Right kidney (tissue), 1 donor: ENCODE measurements around the gene CADPS.

ENCODE experiments used
- DNase-seq: peaks from one replicate; pipeline ENCODE4 v3.0.0-alpha.2; 2016

The CADPS gene

DNA sequence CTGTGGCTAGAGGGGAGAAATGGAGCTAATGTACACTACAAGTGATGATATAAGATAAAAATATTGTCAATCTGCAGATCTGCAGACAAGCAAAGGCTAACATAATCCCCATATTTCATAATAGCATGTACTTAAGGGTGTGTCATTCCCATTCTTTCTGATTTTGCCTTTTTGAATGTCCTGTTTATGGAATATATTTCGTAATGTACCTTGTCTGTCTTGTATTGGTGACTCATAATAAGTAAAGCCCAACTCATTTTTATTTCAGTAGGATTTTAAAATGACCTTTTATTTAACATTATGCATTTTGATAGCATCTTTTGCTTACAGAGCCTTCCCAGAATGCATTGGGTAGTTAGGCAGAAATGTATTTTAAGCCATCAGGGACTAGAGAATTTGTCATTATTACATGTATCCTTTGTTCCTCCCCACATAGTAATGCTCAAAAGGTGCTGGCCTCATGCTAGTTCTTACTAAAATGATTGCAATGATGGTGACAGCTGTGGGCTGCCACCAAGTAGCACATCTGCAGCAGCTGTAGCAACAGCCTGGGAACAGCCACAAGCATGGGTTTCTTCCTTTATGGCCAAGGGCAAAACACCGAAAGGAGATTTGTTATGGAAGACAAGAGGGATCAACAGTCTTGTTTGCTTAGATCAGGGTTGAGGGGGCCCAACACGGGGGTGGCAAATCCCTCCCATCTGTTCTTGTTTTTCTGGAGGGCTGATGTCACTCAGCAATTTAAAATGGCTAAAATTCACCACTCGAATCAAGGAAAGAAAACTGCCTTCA is 188.5 kb downstream of the CADPS start:
- no peak for DNase-seq

DNA sequence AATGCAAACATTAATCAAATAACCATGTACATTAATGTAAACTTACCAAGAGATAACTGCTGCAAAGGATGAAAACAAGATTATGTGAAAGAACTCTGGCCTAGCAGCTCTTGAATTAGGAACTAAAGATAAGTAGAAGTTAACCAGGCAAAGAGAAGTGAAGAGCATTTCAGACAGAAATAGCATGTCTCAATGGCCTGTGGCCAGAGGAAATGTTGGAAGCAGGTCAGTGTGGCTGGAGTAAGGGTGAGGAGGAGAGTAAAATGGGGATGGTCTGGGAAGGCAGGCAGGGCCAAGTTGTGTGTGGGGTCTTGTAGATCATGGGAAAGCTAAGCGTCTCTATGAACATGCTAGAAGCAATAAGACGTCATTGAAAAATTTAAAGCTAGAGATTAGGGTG is 192.4 kb downstream of the CADPS start:
- no peak for DNase-seq

DNA sequence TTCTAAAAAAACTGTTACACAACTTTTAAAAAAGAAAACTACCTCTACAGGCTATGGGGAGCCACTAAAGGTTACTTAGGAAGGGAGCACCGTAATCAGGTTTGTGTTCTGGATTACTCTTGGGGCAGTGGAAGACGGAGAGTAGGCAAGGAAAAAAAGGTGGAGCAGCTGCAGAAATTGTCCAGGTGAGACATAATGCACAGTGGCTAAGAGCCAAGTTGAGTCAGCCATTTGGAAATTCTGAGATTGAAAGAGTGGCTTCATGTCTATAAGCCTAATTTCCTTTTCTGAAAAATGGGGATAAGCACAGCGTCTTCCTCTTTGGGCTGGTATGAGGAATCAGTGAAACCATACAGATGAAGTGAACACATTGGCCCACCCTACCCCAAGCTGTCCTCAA is 195.2 kb downstream of the CADPS start:
- no peak for DNase-seq

DNA sequence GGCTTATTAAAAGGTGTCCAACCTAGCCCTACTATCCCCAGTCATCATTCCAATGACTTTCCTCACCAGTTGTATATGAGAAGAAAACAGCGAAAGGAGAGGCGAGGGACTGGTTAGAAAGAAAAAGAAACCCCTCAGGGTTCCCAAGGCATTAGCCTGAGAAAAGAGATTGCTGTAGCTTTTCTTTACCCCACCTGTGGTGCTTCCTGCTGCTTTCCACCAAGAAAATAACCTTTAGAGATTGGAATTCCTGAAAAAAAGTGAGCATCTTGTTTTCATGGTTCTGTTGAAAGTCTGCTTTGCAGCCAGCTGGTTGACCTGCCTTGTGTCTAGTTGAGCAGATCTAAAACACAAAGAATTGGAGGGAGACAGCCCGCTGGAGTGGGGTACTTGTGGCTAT is 196.4 kb downstream of the CADPS start:
- no peak for DNase-seq

DNA sequence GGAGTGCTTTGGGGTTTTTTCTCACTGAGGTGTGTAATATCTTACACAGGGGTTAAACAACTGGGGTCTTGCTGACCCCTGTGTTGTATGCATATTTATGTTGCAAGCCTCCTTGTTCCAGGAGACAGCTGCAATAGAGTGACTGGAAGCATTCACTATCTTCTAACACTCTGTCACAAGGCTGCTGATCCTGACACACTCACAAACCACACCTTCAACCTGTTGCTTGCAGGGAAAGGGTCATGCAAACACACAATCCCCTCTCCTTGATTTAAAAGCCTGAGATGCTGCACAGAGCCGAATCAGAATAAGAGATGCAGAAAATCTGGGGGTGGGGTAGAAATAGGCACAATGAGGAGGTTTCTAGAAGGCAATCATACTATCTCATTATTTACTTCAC is 197.3 kb downstream of the CADPS start:
- no peak for DNase-seq

DNA sequence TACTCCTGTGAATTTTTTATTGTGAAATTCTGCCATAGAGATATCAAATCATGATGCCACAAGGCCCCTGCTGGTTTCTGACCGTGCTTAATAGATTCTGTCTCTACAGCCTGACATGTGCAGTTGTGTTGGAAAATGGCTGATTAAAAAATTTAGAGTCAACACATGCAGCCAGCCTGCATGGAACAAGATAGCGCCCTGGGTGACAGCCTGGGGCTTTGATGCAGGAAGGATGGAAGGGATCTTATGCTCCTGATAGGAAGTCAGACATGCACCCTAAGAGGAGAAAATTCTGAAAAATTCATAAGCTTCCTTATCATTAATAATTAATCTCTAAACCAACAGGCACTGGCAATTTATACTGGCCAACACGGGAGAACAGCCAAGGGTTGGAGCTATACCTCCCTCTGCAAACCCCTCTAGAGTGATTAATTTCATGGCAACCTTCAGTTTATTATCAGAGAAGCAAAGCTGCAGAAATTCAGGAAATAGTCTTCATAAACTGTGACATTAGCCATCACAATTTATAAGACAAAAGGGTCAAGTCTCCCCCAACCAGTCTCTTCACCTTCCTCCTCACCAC is 198.4 kb downstream of the CADPS start:
- DNase-seq = no peak

DNA sequence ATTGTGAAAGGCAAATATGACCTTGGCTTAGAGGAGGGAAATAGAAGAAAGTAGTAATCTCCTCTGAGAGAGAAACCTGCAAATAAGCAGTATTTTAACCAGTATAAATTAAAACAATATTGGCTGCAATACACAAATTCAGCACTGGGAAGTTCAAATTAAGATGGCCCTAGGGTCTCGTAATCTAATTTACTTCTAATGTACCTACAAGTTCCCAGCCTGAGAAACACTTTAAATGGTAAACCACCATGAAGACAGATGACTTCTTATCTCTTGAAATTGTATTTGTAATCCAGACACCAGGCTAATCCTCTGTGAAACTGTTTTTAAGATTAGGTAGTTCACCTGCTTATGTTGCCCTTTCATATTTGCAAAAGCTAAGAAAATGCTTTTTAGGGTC is 199.7 kb downstream of the CADPS start:
- no peak for DNase-seq

DNA sequence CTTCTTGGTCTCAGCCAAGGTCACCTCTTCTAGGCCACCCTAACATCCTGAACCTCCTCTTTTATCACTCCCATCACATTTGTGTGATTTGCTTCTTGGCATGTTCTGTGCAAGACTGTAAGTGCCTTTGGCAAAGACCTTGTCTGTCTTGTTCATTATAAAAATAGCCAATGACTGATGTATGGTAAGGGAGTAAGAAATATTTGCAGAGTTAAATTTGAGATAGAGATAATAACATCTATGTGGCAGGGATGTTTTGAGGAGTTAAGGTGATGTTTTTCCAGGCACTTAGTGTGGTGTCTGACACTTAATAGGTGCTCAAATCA is 202.3 kb downstream of the CADPS start:
- DNase-seq = no peak

DNA sequence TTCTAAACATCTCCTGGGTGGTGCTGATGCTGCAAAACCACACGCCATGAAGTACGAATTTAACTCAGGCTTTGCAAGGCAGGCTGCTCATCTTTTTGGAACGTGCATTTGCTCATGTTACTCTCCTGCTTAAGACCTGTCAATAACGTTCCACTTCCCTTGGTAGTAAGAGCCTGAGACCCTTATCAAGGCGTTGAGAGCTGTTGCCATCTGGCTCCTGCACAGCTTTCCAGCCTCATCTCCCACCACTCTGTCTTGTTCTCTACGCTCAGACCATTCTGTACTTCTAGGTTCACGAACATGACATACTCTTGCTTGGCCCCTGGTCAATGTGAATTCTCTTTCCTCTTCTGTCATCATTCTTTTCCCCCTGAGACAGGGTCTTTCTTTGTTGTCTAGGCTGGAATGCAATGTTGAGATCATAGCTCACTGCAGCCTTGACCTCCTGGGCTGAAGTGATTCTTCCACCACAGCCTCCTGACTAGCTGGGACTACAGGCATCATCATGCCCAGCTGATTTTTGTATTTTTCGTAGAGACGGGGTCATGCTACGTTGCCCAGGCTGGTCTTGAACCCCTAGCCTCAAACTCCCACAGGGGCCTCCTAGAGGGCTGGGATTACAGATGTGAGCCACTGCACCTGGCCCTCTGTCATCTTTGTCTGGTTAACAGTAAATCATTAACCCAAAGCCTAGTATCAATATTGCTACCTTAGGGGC is 202.8 kb downstream of the CADPS start:
- no peak for DNase-seq

DNA sequence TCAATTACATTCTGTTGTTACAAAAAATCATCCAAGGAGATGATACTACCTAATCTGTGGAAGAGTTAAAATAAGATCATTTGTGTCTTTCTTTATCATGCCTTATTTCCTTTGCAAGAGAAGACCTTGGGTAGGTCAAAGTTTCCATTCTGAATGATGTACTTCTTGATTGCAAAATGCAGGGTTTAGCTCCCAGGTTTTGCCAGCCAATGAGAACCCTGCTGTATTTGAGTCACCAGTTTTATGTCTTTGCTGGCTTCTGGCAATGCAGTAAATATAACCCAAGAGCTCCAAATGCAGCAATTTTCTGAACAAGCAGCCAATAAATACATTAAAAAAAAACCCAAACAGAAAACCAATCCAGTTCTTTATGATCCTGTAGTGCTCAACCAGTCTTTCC is 204.9 kb downstream of the CADPS start:
- DNase-seq = no peak

DNA sequence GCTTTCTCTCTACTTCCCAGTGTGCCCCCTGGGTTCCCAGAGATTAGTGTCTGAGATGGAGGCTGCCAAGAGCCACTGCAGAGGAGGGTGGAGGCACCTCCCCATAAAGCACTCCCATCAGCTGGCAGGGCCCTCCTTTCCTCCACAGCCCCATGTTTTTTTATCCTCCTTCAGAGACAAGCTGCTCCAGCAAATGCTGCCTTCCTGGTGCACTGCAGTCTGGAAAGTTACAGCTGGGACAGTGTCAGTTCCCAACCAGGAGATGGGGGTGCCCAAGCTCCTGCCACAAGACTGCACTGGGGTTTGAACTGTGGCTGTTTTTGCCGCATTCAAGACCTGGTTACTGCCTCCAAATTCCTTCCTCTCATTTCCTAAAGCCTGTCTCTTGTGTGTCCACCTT is 206.1 kb downstream of the CADPS start:
- DNase-seq = no peak

DNA sequence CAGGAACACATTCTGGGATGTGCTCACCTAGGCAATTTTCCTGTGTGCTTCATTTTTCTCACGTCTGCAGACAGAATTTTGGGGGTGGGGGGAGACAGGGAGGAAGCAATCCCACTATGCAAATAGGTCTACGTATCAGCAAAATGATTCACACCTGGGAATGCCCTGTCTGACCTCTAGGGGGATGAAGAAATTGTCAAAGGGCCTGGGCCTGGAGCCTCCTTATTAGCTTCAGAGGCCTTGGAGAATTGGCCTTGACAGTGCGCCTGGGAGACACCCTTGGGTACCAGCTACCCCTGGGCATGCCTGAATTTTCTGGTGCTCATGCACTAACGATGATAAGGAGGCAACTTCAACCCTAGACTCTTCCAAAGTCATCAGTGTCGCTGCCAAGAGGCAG is 207.5 kb downstream of the CADPS start:
- DNase-seq = no peak

DNA sequence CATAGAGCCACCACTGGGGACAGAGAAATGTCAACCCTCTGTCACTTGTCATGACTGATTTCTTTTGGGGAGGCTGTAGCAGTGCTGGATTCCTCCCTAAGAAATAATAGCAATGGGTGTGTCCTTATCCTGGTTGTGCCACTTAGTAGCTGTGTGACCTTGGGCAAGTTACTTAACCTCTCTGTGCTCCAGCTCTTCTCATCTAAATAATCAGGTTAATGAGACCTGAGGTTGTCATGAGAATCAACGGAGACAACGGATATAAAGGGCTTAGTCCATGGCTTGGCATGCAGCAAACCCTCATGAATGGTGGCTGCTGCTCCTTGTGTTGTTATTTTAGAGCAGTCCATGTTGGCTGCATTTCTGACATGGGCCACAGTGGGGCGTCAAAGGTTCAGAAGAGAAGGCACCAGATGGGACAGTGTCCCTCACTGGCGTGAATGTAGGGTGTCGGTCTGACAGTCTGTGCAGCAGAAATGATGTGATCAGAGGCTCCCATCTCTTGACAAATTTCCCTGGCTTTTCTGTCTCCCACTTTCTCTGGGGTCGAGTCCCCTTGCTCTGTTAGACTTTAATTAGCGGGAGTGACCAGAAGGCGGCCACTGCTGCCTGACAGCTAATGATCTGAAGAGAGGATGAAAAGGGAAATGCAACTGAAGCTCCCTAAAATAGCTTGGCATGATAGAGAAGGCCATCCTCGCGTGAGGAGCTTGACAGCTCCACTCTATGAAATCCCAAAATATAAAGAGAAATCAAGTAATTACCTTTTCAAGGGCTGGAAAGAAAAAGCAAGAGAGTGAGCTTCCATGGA is 209.4 kb downstream of the CADPS start:
- DNase-seq = peak; percentile 64

DNA sequence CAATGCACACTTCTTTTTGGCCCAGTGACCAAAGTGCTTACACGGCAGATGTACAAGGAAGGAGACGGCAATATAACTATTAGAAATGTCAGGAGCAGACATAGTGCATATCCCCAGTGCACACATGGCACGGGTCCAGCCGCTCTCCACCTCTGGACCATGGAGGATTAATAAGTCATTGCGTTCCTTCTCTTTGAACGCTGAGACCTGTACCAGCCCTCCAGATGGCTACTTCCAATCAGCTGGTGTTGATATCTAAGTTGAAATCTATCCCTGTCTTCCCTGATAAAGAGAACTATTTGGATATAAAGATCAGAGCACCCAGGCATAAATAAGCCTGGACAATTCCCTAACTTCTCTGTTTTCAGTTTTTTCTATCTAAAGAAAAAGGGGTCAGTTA is 212.5 kb downstream of the CADPS start:
- DNase-seq = no peak

DNA sequence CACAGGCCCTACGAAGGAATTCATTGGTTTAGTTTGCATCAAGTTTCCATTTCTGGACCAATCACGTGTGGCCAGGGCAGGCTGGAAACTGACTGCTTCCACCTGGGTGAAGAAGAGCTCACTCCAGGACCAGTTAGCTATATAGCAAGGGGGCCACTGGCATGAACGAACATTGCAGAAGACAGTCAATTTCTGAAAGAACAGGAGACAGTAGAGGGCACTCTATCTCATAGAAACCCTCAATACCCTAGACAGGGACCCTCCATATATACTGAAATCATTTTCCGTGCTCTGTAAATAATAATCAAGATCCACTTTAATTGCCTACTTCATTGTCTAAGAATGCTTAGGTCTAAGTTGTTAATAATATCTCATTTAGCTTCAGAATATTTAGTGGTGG is 215.6 kb downstream of the CADPS start:
- no peak for DNase-seq

DNA sequence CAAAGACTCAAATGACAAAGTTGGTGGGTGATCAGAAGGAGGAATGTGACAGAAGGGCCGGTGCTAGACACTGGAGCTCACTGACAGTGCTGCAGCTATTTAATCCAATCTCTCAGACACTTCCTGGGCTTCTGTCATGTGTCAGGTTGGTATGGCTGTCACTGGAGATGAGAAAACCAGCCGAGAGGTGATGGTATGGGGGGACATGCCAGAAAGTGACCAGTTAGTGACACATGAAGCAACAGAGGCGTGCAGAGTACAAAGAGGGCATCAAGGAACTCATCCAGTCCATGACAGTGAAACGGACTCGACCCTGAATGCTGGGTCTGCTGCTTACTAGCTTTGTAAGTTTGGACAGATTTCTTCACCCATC is 219.5 kb downstream of the CADPS start:
- DNase-seq = no peak

DNA sequence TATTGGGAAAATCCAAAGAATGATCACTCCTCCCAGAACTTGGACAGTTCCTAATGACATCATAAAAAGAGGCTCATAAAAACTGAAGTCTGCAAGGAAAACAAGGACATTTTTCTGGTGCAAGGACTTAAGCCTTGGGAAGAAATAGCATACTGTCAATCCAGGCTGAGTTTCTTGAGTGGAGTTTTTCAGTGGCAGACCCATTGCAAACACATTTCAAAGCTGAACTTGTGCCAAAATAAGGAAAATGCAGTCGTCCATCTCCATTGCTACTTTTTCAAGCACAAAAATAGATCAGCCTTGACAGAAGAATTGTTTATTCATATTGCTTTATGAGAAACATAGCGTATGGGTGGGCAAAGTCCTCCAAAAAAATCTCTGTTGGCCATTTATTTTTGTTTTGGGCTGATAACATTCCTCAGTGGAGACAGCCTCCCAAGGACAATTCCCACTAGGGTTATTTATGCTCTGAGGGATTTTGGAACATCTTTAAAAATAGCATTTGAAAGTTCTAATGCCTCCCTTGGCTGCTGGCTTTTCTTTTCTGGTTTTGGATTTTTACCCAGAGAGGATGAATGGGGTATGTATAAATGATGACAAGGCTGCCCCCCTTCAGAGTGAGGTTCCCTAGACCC is 220.0 kb downstream of the CADPS start:
- no peak for DNase-seq

DNA sequence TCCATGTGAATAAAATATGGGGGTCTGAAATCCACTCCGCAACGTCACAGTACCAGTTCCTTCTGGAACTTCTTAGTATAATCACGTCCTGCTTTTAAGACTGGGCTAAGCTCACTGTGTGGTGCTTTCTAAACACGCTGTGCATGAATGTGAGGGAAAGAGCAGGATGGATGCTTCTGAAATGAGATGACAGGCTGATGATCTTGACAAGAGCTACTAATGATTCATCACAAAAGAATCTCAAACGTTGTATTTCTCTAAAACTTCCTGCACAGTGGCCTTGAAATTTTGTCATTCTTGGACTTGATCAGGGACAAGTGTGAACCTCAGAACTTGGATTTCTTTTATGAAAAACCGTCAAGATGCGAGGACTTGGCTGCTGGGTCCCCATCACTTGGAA is 221.4 kb downstream of the CADPS start:
- DNase-seq = no peak

DNA sequence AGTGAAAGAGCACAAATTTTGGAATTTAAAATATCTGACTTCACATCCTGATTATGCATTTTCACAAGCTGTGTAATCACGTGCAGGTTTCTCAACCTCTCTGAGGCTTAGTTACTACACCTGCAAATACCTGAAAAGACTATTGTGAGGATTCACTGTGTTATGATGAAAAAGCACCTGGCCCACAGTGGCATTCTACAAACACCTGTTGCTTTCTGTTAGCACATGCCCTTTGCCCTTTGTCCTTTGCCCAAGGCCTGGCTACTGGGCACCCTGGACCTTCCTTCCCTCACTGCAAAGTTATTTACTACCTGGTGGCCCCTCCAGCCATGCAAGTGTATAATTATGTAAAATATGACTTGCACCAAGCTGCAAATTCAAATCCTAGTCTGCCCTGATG is 227.5 kb downstream of the CADPS start:
- no peak for DNase-seq

DNA sequence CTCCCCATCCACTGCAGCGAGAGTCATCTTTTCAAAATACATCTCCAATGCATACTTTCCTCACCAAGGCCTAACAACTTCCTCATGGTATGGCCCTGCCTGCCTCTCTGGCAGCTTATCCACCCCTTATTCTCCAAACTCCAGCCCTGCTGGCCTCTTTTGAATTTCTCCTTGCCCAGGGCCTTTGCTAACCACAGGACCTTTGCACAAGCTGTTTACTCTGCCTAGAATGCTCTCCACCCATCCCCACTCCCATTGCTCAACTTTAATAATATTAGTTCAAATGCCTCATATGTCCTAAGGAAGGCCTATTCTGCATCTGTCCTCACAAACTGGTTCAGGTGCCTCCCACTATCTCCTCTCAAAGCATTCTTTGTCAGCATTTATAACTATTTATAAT is 230.7 kb downstream of the CADPS start:
- no peak for DNase-seq

DNA sequence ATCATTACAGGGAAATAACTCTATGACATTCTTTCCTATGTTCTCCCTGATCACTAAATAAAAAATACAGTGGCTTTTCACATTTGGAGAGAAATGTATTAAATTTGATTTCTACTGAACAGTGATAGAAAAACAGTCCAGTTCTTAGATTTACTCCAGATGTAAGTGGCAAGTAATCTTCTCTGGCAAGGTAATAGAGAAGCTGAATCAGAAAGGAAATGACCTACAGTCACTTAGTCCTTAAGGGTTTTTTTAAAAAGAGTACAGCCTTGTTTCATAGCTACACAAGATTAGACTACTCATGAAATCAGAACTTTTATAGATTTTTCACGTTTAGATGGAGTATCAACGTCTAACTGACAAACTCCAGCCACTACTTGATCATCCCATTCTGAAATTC is 236.9 kb downstream of the CADPS start:
- DNase-seq = no peak

DNA sequence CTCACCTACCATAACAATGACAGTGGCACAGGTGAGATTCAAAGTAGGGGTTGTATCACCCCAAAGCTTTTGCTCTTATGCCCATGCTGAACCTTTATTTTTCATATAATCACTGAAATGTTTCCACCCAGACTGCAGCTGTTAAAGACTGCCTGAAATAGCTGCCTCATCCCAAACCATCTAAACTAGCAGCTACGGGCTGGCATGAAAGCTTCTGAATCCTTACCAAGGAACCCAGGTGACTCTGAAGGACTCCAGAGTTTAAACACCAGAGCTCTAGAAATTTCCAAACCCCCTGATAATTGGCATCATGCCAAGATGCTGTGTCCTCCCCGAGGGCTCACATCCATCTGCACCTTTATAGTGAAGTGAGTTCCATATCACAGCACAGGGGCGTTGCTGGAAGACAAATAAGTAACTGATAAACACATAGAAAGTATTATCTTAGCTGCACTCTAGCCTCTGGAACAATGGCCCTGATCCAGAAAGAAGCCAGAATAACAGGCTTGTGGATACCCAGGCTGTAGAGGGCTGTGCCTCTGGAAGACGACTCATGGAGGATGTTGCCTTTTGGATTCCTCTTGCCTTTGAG is 238.9 kb downstream of the CADPS start:
- no peak for DNase-seq
